ENCODE data around the gene SFPQ.

DNA sequence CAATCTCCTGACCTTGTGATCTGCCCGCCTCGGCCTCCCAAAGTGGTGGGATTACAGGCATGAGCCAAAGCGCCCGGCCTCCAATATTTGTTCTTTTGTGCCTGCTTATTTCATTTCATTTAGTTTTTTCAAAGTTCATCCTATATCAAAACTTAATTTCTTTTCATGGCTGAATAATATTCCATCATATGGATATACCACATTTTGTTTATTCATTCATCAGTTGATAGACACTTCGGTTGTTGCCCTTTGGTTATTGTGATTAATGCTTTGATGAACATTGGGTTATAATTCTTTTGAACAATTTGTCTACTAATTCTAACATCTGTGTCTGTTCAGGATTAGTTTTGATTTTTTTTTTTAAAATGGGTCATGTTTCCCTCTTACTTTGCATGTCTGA, 41.7 kb downstream of the SFPQ start:
- TF ChIP-seq EZH2 (IDR thresholded peaks at IDR 0.05; ENCODE audit: low read length, unreplicated experiment) (no peak), EZH2phosphoT487 (IDR thresholded peaks at IDR 0.05; ENCODE audit: borderline replicate concordance, low read length) (no peak)
- TF ChIP-seq, protein P1, sequence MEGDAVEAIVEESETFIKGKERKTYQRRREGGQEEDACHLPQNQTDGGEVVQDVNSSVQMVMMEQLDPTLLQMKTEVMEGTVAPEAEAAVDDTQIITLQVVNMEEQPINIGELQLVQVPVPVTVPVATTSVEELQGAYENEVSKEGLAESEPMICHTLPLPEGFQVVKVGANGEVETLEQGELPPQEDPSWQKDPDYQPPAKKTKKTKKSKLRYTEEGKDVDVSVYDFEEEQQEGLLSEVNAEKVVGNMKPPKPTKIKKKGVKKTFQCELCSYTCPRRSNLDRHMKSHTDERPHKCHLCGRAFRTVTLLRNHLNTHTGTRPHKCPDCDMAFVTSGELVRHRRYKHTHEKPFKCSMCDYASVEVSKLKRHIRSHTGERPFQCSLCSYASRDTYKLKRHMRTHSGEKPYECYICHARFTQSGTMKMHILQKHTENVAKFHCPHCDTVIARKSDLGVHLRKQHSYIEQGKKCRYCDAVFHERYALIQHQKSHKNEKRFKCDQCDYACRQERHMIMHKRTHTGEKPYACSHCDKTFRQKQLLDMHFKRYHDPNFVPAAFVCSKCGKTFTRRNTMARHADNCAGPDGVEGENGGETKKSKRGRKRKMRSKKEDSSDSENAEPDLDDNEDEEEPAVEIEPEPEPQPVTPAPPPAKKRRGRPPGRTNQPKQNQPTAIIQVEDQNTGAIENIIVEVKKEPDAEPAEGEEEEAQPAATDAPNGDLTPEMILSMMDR (conservative IDR thresholded peaks at IDR 0.05; ENCODE audit: low read depth, low read length), result no peak

All from PC-3 (cell line).